ENCODE measurements around the gene MCF2L2. TPM values are rescaled to one million over a fixed set of nuclear protein-coding genes. Genes with fewer than 3 reads are reported as not detected.

MCF2L2 gene
- total RNA-seq, 1 experiment from 2014 or later, result 3.4 TPM

DNA sequence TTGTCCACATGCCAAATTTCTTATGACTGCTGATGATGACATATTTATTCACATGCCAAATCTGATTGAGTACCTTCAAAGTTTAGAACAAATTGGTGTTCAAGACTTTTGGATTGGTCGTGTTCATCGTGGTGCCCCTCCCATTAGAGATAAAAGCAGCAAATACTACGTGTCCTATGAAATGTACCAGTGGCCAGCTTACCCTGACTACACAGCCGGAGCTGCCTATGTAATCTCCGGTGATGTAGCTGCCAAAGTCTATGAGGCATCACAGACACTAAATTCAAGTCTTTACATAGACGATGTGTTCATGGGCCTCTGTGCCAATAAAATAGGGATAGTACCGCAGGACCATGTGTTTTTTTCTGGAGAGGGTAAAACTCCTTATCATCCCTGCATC is 158.1 kb downstream of the MCF2L2 start:
- Mint-ChIP-seq H3K9me3 (ENCODE audit: unreplicated experiment) (no peaks in the 10 kb centered on the region), H3K27ac (ENCODE audit: low read depth, unreplicated experiment) (no peak overlapping the region), H3K36me3 (ENCODE audit: insufficient read depth, unreplicated experiment) (peaks cover 48% of the 10 kb centered on the region), H3K4me3 (ENCODE audit: unreplicated experiment) (no peak overlapping the region), H3K4me1 (ENCODE audit: insufficient read depth, unreplicated experiment) (peaks cover 42% of the 10 kb centered on the region), H3K27me3 (ENCODE audit: insufficient read depth, unreplicated experiment) (no peaks in the 10 kb centered on the region)
- intact Hi-C loops (cut with micrococcal nuclease), result no loop called here
- POLR2A ChIA-PET, result interaction anchor here (0.7 to 9.5 kb wide), 8 partner anchors 9 to 112 kb away, joined by 3 to 140 read pairs (median 5); partner anchors contain the start of gene B3GNT5
- TF ChIP-seq, protein P1, sequence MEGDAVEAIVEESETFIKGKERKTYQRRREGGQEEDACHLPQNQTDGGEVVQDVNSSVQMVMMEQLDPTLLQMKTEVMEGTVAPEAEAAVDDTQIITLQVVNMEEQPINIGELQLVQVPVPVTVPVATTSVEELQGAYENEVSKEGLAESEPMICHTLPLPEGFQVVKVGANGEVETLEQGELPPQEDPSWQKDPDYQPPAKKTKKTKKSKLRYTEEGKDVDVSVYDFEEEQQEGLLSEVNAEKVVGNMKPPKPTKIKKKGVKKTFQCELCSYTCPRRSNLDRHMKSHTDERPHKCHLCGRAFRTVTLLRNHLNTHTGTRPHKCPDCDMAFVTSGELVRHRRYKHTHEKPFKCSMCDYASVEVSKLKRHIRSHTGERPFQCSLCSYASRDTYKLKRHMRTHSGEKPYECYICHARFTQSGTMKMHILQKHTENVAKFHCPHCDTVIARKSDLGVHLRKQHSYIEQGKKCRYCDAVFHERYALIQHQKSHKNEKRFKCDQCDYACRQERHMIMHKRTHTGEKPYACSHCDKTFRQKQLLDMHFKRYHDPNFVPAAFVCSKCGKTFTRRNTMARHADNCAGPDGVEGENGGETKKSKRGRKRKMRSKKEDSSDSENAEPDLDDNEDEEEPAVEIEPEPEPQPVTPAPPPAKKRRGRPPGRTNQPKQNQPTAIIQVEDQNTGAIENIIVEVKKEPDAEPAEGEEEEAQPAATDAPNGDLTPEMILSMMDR (IDR thresholded peaks at IDR 0.05; ENCODE audit: unreplicated experiment), result no peak
- CTCF ChIA-PET, result interaction anchor here (1.1 to 1.5 kb wide), 2 partner anchors 15 to 85 kb away, joined by 3 read pairs; no protein-coding TSS in a partner anchor
- no TSS peak for BruUV-seq (replicated peaks)
- DNase-seq (ENCODE audit: unreplicated experiment), result no peak

DNA sequence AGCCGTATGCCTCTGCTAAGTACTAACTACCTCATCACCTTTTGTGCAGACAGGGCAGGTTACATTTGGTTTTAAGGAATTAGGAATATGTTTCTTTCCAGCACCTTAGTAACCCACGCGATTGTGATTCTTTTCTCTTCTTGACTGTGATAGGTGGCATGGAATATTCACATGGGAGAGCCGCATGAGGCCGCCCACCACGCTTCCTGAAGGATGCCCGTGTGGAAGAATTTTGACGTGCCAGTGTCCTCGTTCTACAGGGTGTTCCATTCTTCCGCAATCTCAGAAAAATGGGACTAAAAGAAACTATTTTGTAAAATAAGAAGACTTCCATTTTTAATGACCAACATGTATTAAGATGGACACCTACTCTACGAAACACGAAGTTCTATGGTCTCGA is 159.1 kb downstream of the MCF2L2 start:
- Mint-ChIP-seq H3K27ac (ENCODE audit: low read depth, unreplicated experiment) (no peak overlapping the region), H3K4me1 (ENCODE audit: insufficient read depth, unreplicated experiment) (peaks cover 32% of the 10 kb centered on the region), H3K9me3 (ENCODE audit: unreplicated experiment) (no peaks in the 10 kb centered on the region), H3K4me3 (ENCODE audit: unreplicated experiment) (no peak overlapping the region), H3K27me3 (ENCODE audit: insufficient read depth, unreplicated experiment) (no peaks in the 10 kb centered on the region), H3K36me3 (ENCODE audit: insufficient read depth, unreplicated experiment) (peaks cover 48% of the 10 kb centered on the region)
- TF ChIP-seq, protein P1 (IDR thresholded peaks at IDR 0.05; ENCODE audit: unreplicated experiment), result no peak
- DNase-seq (ENCODE audit: unreplicated experiment), result no peak
- ChIA-PET CTCF (interaction anchor here (0.6 to 1.5 kb wide), 3 partner anchors 14 to 100 kb away, joined by 3 read pairs; no protein-coding TSS in a partner anchor), POLR2A (interaction anchor here (0.7 to 9.5 kb wide), 8 partner anchors 10 to 113 kb away, joined by 3 to 140 read pairs (median 4); partner anchors contain the start of gene B3GNT5)
- no TSS peak for BruUV-seq (replicated peaks)
- intact Hi-C loops (cut with micrococcal nuclease), result no loop called here

DNA sequence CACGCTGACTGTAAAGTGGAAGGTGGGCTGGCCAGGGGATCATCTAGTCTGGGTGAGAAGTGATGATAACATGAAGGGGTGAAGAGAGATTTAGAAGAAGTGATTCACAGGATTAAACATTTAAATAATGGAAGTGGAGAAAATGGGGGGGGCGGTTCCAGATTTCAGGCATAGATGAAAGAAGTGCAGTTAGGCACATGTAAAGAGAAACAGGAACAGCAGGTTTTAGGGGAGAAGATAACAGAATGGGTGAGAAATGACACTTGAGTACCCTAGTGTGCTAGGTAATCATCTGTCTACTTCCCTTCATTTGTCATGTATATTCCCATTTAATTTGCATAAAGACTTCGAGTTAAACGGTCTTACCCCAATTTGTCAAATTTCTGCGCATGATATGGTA is 160.1 kb downstream of the MCF2L2 start:
- no peak overlapping the region for H3K27ac Mint-ChIP-seq (ENCODE audit: low read depth, unreplicated experiment)

DNA sequence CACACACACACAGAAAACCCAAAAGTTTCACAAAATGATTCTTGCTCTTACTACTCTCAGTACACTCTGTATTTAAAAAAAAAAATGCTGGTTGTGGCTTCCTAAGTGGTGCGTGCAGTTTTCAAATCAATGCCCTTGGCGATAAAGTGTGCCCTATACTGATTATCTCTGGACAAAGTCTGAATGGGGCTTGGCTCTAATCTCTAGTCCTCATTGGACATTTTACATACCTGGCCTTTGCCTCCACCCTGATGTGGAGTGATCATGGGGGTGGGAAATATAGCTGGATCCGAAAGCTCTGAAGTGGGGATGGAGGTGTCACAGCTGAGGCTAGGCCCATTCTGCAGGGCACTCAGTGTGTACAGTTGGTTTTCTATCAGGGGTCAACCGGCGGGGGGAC is 161.3 kb downstream of the MCF2L2 start:
- no peak overlapping the region for H3K27ac Mint-ChIP-seq (ENCODE audit: low read depth, unreplicated experiment)

More for the DNA sequence above, 160.1 kb downstream of the MCF2L2 start:
- intact Hi-C loops (cut with micrococcal nuclease), result no loop called here
- Mint-ChIP-seq H3K36me3 (ENCODE audit: insufficient read depth, unreplicated experiment) (peaks cover 48% of the 10 kb centered on the region), H3K4me3 (ENCODE audit: unreplicated experiment) (no peak overlapping the region), H3K27me3 (ENCODE audit: insufficient read depth, unreplicated experiment) (no peaks in the 10 kb centered on the region), H3K9me3 (ENCODE audit: unreplicated experiment) (no peaks in the 10 kb centered on the region), H3K4me1 (ENCODE audit: insufficient read depth, unreplicated experiment) (peaks cover 26% of the 10 kb centered on the region)
- no TSS peak for BruUV-seq (replicated peaks)
- no peak for DNase-seq (ENCODE audit: unreplicated experiment)
- TF ChIP-seq, protein P1 (IDR thresholded peaks at IDR 0.05; ENCODE audit: unreplicated experiment), result no peak
- CTCF ChIA-PET, result interaction anchor here (0.6 to 1.4 kb wide), 3 partner anchors 48 to 114 kb away, joined by 3 to 5 read pairs (median 3); no protein-coding TSS in a partner anchor
- POLR2A ChIA-PET, result interaction anchor here (0.5 to 4.5 kb wide), 4 partner anchors 13 to 101 kb away, joined by 3 to 147 read pairs (median 43); partner anchors contain the start of gene B3GNT5

More for the DNA sequence above, 161.3 kb downstream of the MCF2L2 start:
- POLR2A ChIA-PET, result interaction anchor here (1.0 to 4.5 kb wide), 6 partner anchors 8 to 61 kb away, joined by 3 to 147 read pairs (median 50); partner anchors contain the start of gene B3GNT5
- Mint-ChIP-seq H3K4me3 (ENCODE audit: unreplicated experiment) (no peak overlapping the region), H3K9me3 (ENCODE audit: unreplicated experiment) (no peaks in the 10 kb centered on the region), H3K27me3 (ENCODE audit: insufficient read depth, unreplicated experiment) (no peaks in the 10 kb centered on the region), H3K4me1 (ENCODE audit: insufficient read depth, unreplicated experiment) (peaks cover 23% of the 10 kb centered on the region), H3K36me3 (ENCODE audit: insufficient read depth, unreplicated experiment) (peaks cover 41% of the 10 kb centered on the region)
- no peak for DNase-seq (ENCODE audit: unreplicated experiment)
- CTCF ChIA-PET, result interaction anchor here (0.6 to 1.4 kb wide), 2 partner anchors 113 to 115 kb away, joined by 3 to 5 read pairs; no protein-coding TSS in a partner anchor
- intact Hi-C loops (cut with micrococcal nuclease), result no loop called here
- no TSS peak for BruUV-seq (replicated peaks)
- TF ChIP-seq, protein P1 (IDR thresholded peaks at IDR 0.05; ENCODE audit: unreplicated experiment), result no peak
